NT2/D1 (cell line): ENCODE measurements around the gene POGLUT2.

Experiments
- YY1 ChIP-seq: IDR thresholded peaks from 2 replicates; pipeline ENCODE4 v1.6.1; 2011; ENCODE audit not compliant: insufficient read length, insufficient read depth
- ZNF274 ChIP-seq: IDR thresholded peaks from 2 replicates; pipeline ENCODE4 v1.6.1; 2011; ENCODE audit warnings: mild to moderate bottlenecking, low read depth, low read length

DNA sequence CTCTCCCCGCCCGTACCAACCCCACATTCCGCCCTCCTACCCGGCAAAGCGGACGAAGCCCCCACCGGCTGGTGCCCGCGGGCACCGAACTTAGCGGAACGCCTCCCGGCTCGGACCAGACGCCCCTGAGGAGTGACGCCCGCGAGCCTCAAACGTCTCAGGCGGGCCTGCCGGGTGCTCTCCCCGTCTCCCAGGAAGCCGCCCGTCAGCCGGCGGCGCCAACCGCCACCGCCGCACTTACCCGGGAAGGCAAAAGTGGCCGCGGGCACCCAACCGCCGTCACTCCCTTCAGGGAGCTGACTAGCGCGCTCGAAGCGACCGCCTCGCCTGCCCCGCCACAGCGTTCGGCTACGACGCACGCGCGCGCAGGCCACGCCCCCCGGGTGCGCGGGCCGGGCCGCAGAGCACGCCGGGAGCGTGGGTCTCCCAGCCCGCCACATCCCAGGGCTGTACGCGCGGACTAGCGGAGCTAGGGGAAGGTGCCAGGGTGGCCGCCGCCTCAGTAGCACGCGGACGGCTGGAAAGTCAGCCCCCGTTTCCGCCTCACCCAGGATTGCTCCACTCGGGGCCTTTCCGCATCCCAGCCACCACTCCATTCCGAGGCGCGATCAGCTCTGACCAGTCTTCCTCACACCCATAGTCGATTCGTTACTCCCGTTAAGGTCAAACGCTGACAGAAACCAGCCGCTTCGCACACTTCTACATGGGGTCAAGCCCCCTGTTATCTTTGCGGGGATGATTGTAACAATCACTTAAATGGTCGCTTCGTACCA lies 25.1 kb downstream of the POGLUT2 start, which contains the start of gene TEX30:
- TF ChIP-seq YY1 (no peak), ZNF274 (no peak)
